LoVo (cell line): ENCODE measurements around the gene PHF24.
A peak's percentile ranks its signal among the peaks of the same experiment; 100 is the strongest.
"Not testable (repeated sequence)": the region's sequence is repeated elsewhere in the genome, so short reads cannot be mapped to it uniquely, and the experiment has no call there.

ENCODE experiments used
- DNase-seq: peaks from one replicate; pipeline ENCODE4 v3.0.0-alpha.2; 2016; ENCODE audit warnings: low spot score

The PHF24 gene

DNA sequence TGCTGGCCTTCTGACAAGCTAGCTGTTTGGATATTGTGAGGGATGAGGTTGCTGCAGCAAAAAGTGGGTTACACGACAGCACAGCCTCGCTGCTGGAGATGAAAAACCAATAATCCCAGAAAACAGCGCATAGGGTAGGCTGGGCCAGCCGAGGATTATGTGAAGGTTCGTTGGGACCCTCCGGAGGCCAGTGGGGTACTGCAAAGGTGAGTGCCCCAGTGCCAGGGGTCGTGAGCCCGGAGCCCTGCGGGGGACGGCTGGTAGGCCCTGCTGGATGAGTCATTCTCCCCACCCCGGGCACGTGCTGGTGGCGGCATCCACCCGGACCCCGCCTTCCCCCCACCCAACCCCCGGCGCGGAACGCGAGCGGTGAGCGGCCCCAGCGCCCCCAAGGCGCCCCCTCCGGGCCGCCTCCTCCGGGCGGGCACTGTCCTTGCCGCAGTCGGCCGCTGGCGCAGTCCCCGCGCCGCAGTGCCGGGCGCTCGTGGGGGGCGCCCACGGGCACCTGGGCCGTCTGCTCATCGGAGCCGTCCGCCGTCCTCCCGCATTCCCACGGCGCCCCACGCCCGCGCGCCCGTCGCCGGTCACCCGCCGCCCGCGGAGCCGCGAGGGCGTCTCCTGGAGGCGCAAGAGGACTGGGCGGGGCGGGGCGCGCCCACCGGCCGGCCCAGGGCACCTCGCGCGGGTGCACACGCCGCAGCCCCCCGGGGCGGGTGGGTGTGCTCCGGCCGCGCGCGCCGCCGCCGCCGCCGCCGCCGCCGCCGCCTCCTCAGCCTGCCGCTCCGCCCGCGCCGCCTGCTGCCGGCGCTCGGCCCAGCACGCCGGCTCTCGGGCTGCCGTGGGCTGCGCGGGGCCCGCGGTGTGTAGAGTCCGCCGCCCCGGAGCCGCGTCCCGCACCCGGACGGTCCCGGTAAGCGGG lies at the start of gene PHF24:
Gene PHF24 (plus strand): TSS at position 794 of the 919 bp plus-strand sequence. CDS start 13,014 bp downstream, outside the sequence.
- DNase-seq: peak; percentile 22

DNA sequence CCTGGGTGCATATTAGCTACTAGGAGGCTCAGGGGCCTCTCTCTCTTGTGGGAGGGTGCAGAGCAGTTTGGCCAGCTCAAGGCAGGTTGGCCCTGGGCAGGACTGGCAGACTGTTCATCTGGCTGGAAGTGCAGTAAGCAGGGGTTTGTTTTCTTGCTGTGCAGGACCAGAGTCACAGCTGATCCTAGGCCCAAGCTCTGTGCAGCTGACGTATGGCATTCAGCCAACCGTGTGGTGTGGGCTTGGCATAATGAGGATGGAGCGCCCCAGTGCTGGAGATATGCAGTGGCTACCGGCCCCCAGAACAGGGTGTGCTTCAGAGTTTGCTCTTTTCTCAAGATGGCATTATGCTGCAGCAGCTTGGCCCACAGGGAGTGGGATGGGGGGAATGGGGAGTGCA lies 31.0 kb upstream of the PHF24 start:
- DNase-seq: no peak

GRCh38 chr9:34928921-34929320 lies 29.2 kb upstream of the PHF24 start:
- no peak for DNase-seq

DNA sequence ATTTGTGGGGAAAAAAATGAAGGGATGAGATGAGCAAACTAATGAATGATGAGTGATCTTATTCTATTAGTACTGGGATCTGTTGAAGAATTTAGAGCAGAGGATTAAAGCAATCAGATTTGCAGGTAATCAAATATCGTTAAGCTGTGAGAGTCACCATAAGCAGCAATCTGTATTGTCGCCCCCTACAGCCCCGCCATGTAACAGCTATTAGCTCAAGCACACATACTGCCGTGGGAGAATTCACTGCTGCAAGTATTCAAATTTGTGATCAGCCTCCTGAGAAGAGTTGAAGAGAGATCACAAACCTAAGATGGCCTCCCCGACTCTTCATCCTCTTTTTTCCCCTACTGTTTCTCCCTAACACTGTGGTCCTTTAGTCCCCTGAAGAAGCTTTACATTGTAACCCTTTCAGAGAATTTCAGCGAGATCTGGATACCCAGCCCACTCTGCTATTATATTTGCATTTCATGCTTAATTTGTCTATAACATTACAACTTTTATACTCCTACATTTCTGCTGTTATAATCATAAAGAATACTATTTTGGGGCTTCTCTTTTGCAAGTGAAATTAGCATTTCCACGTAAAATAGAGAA lies 28.5 kb upstream of the PHF24 start:
- DNase-seq: peak; percentile 14

GRCh38 chr9:34939989-34940388 lies 18.1 kb upstream of the PHF24 start:
- not testable (repeated sequence) for DNase-seq

DNA sequence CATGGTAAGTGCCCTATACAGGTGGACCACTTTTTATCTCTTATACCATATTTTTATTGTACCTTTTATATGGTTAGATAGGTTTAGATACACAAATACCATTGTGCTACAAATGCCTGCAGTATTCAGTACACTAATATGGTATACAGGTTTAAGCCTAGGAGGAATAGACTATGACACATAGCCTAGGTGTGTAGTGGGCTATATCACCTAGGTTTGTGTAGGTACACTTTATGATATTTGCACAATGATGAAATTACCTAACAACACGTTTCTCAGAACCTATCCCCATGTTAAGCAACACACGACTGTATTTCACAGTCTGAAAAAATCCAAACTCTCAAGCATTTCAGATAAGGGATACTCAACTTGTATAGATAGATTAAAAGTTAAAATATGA lies 9.6 kb upstream of the PHF24 start:
- no peak for DNase-seq

DNA sequence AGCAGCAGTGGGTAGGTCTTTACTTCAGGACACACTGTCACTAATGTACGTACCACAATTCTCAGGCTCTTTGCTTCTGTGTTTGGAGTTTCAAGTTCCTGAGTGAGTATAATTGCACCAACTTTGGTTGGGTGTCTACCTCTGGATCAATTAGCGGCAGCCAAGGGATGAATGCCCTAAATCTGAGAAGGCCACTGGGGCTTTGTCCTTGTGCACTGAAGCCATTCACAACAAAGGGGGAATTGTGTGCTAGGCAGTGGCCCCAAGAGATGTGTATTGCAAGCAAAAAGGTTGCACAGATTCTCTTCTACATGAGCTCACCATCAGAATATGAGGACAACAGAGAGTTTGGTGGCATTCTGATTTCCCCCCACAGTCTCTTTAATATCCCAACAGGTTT lies 3.9 kb upstream of the PHF24 start:
- DNase-seq: no peak

DNA sequence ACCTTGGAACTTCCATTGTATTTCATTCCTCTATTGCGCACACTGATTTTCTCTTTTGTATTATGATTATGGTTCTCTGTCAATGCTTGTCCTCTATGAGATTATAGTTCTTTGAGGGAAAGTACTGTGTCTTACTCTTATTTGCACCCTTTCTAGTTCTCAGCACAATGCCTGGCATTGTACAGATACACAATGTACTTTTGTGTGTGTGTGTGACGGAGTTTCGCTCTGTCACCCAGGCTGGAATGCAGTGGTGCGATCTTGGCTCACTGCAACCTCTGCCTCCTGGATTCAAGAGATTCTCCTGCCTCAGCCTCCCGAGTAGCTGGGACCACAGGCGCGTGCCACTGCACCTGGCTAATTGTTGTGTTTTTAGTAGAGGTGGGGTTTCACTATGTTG lies 2.0 kb upstream of the PHF24 start:
- not testable (repeated sequence) for DNase-seq

DNA sequence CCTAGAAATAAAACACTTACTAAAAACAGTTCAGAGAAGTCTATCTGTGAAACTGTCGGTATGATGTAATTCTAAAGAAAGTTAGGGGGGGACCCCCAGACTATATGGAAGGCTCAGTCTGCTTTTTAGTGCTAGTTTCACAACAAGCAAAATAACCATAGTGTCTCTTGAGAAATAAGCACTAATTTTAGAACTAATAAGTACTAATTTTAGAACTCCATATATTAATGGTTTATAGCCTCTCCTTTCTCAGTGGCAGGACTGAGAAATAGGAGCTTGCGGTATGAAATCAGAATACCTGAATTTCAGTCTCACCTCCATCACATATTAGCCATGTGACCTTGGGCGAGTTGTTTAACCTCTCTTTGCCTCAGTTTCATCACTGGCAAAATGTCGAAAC lies 1.4 kb upstream of the PHF24 start:
- DNase-seq: no peak

DNA sequence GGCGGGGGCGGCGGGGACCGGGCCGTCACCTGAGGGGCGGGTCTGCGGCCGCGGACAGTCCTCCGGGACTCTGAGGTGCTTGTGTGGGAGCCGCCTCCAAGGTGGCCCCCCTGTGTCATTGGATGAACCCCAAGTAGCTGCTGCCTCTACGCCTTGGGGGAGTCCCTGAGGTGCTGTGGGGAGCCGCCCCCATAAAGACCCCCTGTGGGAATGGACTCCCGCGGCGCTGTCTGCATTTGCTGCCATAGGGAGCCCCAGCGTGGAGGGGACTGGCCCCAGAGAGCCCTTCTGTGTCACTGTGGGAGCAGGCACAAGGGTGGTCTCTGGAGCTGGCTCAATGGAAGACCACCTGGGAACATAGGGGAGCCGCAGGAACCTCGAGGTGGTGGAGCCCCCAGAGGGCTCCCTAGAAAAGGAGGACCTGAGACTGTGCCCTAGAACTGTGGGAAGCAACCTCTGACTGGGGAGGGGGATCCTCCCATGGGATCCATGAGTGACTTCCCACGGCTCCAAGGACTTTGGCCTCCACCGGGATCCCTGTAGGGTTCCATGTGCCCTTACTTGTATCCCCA lies 412 bp downstream of the PHF24 start:
- no peak for DNase-seq

DNA sequence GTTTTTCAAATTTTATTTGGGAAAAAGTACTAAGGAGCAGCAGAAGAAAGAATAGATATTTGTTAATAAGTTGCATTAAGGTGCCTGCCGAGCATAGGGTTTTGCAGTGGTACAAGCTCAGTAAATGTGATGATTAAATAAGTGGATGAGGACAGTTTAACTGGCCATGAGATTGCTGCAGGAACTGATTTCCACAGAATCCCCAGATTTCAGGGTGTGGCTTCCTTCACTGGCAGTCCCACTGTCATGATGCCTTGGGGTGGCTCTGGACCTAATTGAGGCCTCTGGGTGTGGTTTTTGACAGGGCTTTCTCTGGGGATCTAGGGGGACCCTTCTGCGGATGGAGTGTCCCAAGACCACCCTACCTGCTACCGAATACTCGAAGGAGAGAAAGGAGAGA lies 1.4 kb downstream of the PHF24 start:
- no peak for DNase-seq

DNA sequence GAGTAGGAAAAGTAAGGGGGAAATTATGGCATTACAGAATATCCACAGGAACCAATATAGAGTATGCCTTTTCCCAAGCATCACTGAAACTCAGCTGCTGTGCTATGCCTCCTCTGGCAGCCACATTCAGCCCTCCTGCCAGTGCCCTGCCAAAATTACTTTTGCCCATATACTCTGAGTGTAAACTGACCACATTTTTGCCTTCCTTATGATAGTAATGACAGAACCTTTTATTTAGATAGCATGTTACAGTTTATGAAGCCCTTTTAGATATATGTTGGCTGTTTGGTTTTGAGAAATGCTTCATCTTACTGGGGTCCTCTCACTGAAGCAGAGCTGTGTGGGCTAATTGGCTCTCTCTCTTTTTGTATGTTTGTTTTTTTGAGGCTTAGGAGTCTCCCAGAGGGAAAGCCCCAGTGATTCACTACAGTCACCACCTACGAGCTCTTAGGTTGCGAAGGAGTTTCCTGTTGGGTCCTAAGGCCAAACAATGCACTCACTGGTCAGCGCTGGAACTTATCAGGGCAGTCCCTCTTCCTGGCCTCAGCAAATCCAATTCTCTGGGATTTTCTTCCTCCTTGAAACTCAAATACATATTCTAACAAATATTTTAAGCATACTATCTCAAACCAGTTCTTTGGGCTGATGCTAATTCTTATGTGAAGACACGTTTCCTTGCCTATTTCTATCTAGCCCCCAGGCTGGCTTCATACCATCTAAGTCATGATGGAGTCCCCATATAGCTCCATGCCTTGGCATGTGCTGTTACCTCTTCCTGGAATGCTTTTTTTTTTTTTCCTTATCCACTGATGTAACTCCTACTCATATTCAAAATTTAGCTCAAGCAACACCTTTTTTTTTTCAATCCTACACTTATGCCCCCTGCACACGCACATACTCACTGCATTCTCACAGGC lies 3.7 kb downstream of the PHF24 start:
- DNase-seq: no peak

- no peak for DNase-seq
Observed at GRCh38 chr9:34962546-34962945, 4.5 kb downstream of the PHF24 start.

- no peak for DNase-seq
Observed at GRCh38 chr9:34963552-34963951, 5.5 kb downstream of the PHF24 start.

GRCh38 chr9:34964458-34964857 lies 6.4 kb downstream of the PHF24 start:
- no peak for DNase-seq

DNA sequence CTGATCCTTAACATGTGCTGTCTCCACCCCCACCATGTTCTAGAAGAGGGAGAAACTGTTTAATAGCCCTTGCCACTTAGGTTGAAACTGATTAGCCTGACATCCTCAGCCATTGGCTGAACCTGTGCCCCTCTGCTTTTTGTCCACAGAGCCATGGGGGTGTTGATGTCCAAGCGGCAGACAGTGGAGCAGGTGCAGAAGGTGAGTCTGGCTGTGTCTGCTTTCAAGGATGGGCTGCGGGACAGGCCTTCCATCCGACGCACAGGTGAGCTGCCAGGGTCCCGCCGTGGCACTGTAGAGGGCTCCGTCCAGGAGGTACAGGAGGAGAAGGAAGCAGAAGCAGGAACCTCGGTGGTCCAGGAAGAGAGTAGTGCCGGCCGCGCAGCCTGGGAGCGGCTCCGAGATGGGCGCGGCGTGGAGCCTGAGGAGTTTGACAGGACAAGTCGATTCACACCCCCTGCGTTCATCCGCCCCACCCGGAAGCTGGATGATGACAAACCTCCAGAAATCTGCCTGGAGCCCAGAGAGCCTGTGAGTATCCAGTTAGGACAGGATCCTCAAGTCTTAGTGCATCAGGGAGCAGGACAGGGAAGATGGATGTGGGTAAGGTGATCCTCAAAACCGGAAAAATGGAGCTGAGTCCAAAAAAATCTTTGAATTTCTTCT lies 13.2 kb downstream of the PHF24 start:
- DNase-seq: no peak

DNA sequence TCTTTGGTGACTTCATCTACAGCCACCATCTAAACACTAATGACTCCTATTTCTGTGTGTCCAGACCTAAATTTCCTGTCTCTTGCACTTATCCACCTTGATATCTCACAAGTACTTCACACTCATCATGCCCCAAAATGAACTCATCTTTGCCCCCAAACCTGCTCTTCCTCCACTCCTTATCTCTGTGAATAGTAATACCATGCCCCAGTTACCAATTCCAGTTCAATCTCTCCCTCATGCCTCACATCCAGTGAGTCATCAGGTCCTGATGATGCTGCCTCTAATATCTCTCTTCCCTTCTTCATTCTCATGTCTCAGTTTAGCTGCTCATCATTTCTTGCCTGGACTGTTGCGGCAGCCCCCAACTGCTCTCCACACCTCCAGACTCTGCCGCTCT lies 16.6 kb downstream of the PHF24 start:
- no peak for DNase-seq

DNA sequence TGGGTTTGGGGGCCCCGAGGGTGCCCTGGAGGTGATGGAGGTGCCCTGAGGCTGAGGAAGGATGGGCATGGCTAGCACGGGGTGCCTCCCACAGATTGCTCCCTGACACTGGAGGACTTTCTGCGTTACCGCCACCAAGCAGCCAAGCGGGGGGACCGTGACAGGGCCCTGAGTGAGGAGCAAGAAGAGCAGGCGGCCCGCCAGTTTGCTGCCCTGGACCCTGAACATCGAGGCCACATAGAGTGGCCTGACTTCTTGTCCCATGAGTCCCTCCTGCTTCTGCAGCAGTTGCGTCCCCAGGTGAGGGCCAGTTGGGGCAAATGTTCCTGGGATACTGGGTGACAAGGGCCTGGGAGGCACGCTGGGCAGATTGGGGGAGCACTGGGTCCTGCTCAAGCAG lies 18.4 kb downstream of the PHF24 start:
- no peak for DNase-seq

DNA sequence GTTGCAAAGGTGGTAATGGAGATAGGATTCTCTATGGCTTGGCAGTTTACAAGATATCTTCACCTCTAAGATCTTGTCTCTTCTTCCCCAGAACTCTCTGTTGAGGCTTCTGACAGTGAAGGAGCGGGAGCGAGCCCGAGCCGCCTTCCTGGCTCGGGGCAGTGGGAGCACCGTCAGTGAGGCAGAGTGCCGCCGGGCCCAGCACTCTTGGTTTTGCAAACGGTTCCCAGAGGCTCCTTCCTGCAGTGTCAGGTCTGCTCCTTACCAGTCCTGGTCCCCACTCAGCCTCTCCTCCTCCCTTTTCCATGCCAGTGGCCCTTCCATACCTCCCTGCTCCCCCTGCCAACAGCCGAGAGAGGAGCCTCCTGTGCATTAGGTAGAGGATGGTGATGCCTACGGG lies 18.9 kb downstream of the PHF24 start:
- DNase-seq: no peak

- no peak for DNase-seq
Observed at GRCh38 chr9:34980181-34980761, 22.2 kb downstream of the PHF24 start.

- no peak for DNase-seq
Observed at GRCh38 chr9:34982361-34982760, 24.3 kb downstream of the PHF24 start.
